Activated CD4-positive, alpha-beta T cell treated with anti-CD3 and anti-CD28 coated beads, Interleukin-2, amount 50 U/mL, for 1 hour (primary cell): ENCODE data around the gene PRRC2B.
"Not testable (repeated sequence)": the region's sequence is repeated elsewhere in the genome, so short reads cannot be mapped to it uniquely, and the experiment has no call there.

Experiments
- DNase-seq: peaks from one replicate; pipeline ENCODE4 v3.0.0-alpha.2; 2020

The PRRC2B gene

DNA sequence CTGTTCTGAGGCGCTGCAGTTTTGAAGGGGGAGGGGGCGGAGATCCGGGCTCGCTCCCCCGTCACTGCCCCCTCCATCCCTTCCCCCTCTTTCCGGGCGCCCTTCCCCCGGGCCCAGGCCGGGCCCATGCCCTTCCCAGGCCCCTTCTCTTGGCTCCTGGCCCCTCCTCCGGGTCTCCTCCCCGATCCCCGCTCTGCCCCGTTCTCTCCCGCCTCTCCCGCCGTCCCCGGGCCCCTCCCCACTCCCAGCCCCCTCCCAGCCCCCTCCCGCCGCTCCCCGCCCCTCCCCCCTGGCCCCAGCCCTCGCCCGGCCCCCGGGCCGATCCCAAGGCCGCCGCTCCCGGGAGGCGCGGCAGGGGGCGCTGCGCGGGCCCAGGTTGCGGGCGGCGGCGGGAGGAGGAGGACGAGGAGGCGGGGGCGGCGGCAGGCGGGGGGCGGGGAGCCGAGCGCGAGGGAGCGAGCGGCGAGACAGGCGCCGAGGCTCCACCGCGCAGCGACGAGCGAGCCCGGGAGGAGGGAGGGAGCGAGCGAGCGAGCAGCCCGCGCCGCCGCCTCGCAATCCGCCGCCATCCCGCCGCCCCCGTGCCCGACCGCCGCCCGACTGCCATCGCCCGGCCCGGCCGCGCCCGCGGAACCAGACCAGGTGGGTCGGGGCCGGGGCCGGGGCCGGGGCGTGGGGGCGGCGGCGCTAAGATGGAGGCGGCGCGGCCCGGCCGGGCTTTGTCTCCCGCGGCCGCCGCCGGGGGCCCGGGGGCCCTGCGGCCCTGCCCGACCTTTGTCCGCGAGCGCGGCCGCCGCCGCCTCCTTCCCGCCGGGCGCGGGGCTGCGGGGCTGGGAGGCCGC, at the start of gene PRRC2B:
TSS of gene PRRC2B (plus strand) at position 465 of the 842 bp plus-strand sequence. CDS start 36,059 bp downstream, outside the sequence.
- DNase-seq, result peak; percentile 85

DNA sequence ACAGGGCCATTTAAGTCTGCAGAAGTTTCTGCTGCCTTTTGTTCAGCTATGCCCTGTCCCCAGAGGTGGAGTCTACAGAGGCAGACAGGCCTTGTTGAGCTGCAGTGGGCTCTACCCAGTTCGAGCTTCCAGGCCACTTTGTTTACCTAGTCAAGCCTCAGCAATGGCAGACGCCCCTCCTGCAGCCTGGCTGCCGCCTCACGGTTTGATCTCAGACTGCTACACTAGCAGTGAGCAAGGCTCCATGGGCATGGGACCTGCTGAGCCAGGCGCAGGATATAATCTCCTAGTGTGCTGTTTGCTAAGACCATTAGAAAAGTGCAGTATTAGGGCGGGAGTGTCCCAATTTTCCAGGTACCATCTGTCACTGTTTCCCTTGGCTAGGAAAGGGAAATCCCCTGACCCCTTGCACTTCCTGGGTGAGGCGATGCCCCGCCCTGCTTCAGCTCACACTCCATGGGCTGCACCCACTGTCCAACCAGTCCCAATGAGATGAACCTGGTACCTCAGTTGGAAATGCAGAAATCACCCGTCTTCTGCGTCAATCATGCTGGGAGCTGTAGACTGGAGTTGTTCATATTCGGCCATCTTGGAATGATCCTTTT, 48.9 kb upstream of the PRRC2B start:
- DNase-seq, result not testable (repeated sequence)

DNA sequence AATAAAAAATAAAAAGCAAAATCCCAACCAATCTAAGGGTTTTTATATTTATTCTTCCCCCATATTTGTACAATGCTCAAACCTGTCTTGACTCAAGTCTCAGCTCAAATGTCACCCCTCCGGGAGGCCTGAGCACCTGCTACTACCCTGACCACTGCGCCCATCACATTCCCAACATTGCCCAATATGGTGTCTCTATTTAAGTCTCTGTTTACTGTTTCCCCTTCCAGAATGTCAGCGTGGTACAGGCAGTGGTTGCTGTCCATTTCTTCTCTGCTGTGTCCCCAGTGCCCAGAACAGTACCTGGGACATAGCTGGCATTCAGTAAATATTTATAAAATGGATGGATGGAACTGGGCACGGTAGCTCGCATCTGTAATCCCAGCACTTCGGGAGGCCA, 47.3 kb upstream of the PRRC2B start:
- DNase-seq, result no peak

DNA sequence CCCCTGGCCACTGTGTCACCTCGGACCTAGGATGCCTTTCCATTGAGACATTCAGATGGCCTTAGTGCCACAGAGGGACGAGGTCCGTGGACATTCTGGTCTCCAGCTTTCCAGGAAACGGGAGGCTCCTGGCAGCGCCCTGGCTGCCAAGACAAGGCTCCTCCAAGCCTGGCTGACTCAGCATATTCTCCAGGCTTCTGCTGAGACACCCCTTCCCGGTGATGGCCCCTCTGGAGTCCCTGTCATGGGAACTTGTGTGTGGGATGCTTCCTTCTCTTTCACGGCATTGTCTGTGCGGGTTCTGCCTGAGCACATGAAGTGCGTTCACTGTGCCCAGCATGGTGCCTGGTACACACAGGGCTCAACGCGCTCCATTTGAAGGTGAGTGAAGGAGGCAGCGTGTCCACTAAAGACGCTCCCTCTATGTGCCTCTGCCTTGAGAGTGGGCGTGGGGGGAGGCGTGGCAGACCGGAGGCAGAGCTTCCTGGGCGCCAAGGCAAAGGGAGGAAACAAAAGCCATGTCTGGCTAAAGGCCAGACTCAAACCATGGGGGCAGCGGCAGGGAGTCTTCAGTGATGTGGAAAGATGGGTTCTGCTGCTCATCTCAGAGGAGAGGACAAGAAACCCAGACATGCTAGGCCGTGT, 46.4 kb upstream of the PRRC2B start:
- no peak for DNase-seq

DNA sequence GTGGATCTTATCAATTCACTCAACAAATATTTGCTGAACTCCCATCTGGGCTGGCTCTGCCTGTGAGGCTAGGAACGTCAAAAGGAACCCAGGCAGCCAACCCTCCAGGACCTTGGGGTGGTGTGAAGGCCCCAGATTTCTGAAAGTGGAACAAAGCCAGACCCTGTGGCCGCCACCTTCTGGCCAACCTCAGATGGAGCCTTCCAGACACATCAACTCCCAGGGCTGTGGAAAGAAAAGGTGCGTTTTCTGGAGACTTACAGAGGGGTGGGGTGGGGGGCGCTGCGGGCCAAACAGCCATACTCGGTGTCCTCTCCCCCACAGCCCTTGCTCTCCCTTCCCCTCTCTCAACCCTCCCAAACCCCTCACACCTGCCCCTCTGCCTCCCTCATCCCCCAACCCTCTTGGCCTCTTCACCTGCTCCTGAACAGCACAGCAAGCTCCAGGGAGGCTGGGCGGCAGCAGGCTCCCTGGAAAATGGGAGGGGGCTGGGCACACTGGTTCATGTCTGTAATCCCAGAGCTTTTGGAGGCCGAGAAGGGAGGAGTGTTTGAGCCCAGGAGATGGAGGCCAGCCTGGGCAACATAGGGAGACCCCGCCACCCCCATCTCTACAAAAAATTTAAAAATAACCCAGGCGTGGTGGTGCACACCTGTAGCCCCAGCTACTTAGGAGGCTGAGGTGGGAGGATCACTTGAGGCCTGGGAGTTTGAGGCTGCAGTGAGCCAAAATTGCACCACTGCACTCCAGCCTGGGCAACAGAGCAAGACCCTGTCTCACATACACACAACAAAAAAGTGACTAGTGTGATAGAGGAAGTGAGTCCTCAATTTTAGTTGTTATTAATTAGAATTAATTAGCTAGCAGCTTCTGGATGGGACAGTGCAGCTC, 45.0 kb upstream of the PRRC2B start:
- DNase-seq, result no peak

DNA sequence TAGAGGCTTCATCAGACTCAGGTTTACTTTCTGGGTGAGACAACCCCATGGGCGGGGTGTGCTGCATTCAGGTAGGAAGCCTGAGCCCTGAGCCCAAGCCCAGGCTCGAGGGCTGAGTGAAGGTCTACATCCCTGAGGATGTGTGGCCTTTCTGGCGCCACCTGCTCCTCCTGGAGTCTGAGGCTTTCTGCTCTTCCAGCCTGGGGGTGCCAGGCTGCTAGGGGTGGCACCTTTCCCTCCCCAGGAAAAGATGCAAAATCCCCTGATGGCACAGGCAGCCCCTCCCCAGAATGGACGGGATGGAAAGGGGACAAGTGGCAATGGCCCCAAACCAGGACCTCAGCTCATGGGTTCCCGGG, 44.4 kb upstream of the PRRC2B start:
- no peak for DNase-seq

DNA sequence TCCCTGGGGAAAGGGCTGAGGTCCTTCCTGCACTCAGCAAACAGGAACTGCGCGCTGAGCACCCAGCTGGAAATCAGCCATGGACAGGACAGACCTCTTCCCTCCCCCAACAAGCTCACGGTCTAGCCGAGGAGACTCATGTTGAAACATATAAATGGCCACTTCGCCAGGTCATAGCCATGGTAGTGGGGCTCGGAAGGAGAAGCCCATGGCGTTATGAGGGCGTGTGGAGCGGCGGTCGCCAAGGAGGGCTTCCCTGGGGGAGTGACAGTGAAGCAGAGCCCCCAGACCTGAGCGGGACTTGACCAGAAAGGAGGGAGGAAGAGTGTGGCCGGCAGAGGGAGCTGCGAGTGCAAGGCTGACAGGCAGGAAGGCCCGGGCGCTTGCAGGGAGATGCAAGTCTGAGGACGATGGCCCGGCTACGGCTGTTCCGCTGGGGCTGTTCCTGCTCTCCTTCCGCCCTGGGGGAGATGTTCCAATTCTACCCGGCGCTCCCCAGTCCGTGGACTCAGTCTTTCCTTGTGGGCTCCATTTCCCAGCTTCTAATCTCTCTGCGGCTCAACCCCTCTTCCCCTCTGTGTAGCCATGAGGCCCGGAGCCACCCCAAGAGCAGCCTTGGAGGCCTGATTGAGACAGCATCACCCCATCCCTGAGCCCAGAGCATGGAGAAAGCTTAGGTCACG, 43.9 kb upstream of the PRRC2B start:
- DNase-seq, result peak; percentile 89

DNA sequence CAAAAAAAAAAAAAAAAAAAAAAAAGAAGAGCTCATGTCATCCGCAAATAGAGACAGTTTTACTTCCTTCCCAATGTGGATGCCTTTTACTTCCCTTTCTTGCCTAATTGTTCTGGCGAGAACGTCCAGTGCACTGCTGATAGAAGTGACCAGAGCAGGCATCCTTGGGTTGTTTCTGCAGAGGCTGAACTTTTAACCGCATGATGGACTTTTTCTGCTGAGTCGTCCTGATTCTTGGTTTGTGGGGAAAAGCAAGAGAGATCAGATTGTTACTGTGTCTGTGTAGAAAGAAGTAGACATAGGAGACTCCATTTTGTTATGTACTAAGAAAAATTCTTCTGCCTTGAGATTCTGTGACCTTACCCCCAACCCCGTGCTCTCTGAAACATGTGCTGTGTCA, 37.4 kb upstream of the PRRC2B start:
- DNase-seq, result not testable (repeated sequence)

DNA sequence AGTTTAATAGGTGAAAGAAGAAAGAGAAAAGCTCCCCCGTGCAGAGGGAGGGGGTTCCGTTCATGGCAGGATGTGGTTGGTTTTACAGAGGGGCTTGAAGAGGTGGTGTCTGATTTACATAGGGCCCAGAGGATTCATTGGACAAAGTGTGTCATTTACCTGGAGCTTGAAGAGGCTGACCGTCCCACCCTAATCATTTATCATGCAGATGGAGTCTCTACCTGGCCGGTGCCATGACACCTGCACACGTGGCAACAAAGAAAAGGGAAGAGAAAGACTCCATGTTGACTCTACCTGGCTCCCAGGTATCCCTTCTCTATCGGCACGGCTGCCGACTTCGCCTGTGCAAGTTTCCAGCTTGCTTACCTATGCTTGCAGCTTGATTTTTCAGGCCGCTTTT, 35.3 kb upstream of the PRRC2B start:
- no peak for DNase-seq

DNA sequence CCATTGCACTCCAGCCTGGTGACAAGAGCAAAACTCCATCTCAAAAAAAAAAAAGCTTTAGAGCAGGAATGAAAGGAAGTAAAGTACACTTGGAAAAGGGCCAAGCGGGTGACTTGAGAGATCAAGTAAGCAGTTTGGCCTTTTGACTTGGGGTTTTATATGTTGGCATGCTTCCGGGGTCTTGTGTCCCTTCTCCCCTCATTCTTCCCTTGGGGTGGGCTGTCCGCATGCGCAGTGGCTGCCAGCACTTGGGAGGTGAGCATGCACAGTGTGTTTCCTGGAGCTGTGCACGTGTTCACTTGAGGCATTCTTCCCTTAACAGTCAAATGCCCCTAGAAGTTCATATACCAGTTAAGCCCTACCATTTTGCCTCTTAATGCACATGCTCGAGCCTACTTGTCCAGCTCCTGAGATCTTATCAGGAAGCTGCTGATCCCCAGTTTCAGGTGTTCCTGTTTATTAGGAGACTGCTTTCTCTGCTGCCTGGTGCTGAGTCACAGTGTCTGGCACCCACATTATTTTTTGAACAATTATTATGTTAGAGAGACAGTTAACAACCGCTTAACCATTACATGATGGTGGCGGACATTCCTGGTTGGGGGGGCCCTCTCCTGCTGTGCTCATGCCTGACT, 32.6 kb upstream of the PRRC2B start:
- peak; percentile 5 for DNase-seq

DNA sequence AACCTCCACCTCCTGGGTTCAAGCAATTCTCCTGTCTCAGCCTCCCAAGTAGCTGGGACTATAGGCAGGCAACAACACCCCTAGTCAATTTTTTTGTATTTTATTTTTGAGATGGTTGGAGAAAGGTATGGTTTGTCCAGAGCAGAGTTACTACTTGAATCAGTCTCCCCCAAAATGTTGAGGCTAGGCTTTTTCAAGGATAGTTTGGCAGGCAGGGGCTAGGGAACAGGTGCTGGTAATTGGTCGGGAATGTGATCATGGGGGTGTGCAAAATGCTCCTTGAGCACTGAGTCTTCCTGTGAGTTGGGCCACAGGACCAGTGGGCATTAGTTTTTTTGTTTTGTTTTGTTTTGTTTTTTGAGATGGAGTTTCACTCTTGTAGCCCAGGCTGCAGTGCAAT, 28.3 kb upstream of the PRRC2B start:
- no peak for DNase-seq

DNA sequence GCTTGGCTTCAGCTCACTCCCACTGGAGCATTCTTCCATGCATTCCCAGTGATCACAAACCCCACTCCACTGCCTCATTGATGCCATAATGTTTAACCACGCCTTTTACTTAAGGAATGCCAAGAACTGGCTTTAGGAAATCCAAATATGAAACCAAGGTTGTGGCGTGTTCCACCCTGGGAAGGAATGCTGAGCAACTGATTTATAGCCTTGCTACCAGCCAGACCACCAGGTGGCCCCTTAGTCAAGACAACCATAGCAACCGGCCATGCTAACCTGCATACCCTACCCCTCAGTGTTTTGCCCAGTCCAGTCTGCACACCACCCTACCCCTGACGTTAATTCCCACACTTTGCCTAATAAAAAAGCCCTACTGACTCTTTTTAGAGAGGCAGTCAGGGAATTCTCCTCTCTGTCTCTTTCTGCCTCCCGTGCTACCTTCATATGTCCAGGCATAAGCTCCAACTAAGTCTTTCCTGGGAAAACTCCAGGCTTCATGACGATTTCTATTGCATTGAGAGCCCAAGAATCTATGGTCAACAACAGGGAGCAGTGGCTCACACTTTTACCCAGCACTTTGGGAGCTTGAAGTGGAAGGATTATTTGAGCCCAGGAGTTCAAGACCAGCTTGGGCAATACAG, 27.0 kb upstream of the PRRC2B start:
- DNase-seq, result no peak

DNA sequence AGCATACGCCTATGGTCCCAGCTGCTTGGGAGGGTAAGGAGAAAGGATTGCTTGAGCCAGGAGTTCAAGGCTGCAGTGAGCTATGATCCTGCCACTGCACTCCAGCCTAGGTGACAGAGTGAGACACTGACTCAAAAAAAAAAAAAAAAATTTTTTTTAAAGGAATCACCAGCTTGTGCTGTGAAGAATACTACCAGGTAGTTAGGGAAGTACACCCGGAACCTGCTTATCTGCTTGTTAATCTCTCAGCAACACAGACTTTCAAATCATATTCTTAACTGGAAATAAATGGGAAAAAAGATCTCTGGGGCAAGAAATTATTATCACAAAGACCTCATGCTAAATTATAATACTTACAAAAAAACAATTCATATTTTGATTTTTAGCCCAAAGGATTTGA, 26.4 kb upstream of the PRRC2B start:
- DNase-seq, result no peak

DNA sequence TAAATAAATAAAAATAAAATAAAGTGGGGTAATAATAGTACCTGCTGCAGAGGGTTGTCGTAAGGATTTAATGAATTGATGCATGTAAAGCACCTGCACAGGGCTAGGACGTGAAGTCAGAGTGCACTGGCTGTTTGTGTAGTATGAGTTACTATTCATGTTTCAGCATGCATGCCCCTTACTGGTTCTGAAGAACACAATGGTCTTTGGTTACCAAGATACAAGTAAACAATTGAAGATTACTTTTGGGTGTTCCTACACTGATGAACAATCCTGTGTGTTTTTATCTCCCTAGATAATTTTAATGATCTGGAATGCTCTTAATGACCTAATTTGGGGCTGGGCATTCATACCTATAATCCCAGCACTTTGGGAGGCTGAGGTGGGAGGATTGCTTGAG, 23.2 kb upstream of the PRRC2B start:
- no peak for DNase-seq

DNA sequence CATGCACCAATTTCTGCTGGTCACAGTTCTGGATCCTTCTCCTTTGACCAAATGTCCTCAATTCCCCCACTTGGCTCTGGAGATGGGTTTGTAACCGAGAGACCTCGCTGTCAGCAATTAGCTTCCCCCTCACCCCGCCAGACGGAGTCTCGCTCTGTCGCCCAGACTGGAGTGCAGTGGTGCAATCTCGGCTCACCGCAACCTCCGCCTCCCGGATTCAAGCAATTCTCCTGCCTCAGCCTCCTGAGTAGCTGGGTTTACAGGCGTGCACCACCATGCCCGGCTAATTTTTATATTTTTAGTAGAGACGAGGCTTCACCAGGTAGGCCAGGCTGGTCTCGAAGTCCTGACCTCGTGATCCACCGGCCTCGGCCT, 21.3 kb upstream of the PRRC2B start:
- not testable (repeated sequence) for DNase-seq

DNA sequence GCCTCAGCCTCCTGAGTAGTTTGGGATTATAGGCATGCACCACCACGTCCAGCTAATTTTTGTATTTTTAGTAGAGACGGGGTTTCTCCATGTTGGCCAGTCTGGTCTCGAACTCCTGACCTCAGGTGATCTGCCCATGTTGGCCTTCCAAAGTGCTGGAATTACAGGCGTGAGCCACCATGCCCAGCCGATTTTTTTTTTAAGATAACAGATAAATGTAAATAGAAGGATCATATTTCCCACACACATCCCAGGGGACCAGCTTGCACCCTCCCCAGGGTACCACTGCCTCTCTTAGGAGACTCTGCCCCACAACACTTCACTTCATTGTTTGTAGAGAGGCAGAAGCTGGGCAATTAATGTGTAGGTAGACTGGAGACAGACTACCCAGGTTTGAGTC, 19.2 kb upstream of the PRRC2B start:
- not testable (repeated sequence) for DNase-seq

DNA sequence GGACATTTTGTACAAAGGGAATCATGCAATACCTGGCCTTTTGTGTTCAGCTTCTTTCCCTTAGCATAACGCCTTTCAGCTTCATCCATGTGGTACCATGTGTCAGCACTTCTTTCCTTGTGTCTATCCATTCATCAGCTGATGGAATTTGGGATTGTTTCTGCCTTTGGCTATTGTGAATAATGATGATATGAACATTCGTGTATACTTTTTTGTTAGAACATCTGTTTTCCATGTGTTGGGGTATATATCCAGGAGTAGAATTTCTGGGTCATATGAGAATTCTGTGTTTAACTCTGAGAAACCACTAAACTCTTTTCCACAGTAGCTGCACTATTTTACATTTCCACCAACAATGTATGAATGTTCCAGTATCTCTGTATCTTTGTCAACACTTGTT, 14.8 kb upstream of the PRRC2B start:
- no peak for DNase-seq

DNA sequence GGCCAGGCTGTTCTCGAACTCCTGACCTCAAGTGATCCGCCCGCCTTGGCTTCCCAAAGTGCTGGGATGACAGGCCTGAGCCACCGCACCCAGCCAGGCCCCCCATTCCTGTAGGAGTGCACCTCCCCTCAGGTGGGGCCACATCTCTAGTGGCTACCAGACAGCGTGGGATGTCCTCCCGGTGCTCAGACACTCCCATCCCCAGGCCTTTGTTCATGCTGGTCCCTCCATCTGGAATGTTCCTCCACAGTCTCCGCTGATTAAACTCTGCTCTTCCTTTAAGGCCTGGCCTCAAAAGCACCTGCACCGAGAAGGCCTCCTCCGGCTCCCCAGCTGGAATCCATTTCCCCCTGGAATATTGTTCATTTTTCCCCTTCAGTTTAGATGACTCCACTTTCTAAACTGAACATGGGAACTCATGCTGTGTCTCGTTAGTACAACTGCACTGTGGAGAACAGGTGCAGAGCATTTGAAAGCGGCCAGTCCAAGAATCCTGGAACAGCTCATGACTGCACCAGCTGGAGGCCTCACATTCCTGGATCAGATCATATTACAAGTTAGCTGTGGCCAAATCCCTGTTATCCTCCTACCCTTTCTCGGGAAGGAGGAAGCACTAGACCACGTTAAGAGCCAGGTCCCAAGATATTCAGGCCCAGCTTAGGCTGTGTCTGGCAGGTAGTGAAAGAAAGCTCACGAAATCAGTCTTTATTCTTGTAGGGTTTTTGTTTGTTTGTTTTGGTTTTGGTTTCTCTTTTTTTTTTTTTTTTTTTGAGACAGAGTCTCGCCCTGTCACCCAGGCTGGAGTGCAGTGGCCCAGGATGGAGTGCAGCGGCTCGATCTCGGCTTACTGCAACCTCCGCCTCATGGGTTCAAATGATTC, 10.8 kb upstream of the PRRC2B start:
- no peak for DNase-seq

DNA sequence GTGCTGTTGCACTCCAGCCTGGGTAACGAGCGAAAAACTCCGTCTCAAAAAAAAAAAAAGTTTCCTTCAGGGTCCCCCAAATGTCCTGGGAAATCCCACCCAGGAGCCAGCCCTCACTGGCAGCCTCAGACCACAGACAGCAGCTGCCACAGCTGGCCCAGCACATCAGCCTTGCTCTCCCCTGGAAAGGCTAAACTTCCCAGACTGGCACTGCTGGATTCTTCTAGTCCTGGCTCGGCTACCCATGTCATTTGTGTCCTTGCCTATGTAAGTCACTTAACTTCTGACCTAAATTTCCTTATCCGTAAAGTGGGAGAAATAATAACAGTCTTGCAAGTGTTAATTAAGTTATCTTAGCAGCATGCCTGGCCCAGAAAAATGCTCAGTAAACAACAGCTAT, 8.6 kb upstream of the PRRC2B start:
- DNase-seq, result no peak

DNA sequence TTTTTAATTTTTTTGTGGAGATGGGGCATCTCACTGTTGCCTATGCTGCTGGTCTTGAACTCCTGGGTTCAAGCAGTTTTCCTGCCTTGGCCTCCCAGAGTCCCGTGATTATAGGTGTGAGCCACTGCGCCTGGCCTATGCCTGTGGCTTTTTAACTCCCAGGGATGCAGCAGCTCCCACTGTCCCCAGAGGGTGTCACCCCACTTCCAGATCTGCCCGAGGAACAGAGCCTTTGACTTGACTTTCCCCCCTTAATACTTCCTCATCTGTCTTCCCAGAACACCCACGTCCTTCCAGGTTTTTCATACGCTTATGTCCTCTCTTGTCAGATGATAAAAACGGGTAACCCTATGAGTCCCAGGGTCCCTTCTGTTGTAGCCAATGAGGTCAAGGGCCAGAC, 7.6 kb upstream of the PRRC2B start:
- no peak for DNase-seq

DNA sequence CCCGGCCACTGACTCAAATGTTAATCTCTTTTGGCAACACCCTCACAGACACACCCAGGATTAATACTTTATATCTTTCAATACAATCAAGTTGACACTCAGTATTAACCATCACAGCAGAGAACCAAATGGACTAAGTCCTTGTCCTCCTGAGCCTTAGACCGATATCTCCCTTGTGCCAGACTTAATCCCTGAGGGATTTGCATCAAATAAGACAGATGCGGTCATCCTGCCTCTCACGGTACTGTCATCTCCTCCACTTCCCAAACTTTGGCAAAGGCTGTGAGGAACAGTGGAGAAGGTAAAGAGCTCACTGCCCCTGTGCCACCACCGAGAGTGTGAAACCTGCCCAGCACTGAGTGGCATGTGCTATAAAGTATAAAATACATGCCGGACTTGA, 6.5 kb upstream of the PRRC2B start:
- no peak for DNase-seq
